Uterus (tissue), 2 donors: ENCODE data around the gene CCDC57.

Source experiments
- POLR2A ChIP-seq, 2 donors: fragments of 450-650 bp; IDR thresholded peaks; one replicate each; pipeline ENCODE4 v1.6.1; 2016; ENCODE audit warnings: antibody characterized with exemption in 2 of 2, mild to moderate bottlenecking in 1 of 2, moderate library complexity in 1 of 2
- TF ChIP-seq, protein P1 (sequence below), 4 experiments: fragments of 200-600 bp in 2 of 4; fragments of 450-650 bp in 2 of 4; sonication (generic) in 2 of 4; IDR thresholded peaks; one replicate each; pipeline ENCODE4 v1.5.1; 2016 to 2019; ENCODE audit warnings: antibody characterized with exemption in 4 of 4, mild to moderate bottlenecking in 2 of 4, moderate library complexity in 1 of 4

DNA sequence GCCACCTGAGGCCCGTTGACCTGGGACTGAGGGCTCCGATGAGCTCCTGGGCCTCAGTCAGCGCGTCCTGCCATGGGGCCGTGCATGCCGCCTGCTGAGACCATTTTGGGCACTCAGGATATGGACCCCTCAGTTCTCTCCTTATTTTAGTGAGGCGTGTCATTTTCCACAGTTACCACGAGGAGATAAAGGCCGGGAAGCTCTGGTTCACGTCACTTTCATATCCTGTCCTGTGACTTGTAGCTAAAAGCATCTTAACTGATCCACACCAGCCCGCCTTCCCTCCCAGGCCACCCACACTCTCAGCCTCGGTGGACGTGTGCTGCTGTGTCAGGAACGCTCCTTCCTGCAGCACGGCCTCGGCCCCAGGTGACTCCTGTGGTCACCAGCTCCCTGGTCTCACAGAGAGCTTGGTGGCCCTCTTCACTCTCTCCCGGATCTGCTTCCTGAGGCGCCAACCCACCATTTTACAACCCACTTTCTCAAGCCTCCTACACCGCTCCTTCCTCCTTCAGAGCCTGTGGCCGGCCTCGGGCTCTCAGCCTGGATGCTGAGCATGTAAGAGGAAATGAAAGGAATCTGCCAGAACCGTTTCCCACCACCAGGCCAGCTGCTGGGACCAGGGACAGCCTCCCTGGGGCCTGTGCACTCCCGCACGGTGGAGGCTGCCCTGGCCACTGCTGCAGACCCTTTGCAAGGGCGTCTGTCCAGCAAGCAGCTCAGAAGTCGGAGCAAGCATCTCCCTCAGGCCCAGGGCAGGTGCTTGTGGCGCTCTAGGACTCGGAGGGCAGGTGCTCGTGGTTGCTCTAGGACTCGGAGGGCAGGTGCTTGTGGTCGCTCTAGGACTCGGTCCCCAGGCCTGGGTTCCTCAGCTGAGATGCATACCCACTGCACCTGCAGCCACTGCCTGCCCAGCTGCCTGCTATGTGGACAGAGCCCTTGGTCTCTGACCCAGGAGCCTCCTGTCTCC lies 90.7 kb downstream of the CCDC57 start:
- TF ChIP-seq POLR2A (IDR thresholded peaks at IDR 0.05), result no peak
- TF ChIP-seq, protein P1, sequence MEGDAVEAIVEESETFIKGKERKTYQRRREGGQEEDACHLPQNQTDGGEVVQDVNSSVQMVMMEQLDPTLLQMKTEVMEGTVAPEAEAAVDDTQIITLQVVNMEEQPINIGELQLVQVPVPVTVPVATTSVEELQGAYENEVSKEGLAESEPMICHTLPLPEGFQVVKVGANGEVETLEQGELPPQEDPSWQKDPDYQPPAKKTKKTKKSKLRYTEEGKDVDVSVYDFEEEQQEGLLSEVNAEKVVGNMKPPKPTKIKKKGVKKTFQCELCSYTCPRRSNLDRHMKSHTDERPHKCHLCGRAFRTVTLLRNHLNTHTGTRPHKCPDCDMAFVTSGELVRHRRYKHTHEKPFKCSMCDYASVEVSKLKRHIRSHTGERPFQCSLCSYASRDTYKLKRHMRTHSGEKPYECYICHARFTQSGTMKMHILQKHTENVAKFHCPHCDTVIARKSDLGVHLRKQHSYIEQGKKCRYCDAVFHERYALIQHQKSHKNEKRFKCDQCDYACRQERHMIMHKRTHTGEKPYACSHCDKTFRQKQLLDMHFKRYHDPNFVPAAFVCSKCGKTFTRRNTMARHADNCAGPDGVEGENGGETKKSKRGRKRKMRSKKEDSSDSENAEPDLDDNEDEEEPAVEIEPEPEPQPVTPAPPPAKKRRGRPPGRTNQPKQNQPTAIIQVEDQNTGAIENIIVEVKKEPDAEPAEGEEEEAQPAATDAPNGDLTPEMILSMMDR (IDR thresholded peaks at IDR 0.05), result no peak
